Gastrocnemius medialis (tissue), 4 donors: ENCODE measurements around the gene RASD1. TPM values are rescaled to one million over a fixed set of nuclear protein-coding genes. Genes with fewer than 3 reads are reported as not detected.

ENCODE experiments used
- ATAC-seq, 2 donors: fragments of 150-250 bp; one replicate each; pipeline ENCODE4 v1.9.1; 2016
- DNase-seq, 2 donors: peaks; one replicate each; pipeline ENCODE4 v3.0.0-alpha.2; 2019
- H3K27ac ChIP-seq, 4 donors: fragments of 200-600 bp; sonication (generic); 1 replicate in 1 of 4; 2 replicates in 3 of 4; pipeline ENCODE4 v1.5.1; 2016 to 2018; ENCODE audit warnings: mild to moderate bottlenecking in 2 of 4, moderate library complexity in 1 of 4
- H3K27me3 ChIP-seq, 3 donors: fragments of 200-600 bp; sonication (generic) in 2 of 3; 1 replicate in 1 of 3; 2 replicates in 2 of 3; pipeline versions ENCODE4 v1.5.1 to v1.6.0; 2016 to 2019; ENCODE audit warnings: mild to moderate bottlenecking in 1 of 3, moderate library complexity in 1 of 3
- H3K36me3 ChIP-seq, 2 donors: fragments of 200-600 bp; sonication (generic) in 1 of 2; one replicate each; pipeline ENCODE4 v1.5.1; 2017 to 2018
- H3K4me1 ChIP-seq, 2 donors: fragments of 200-600 bp; sonication (generic) in 1 of 2; one replicate each; pipeline ENCODE4 v1.5.1; 2016 to 2017; ENCODE audit warnings: mild to moderate bottlenecking in 2 of 2
- H3K4me3 ChIP-seq, 4 donors: fragments of 200-600 bp; sonication (generic) in 3 of 4; 1 replicate in 1 of 4; 2 replicates in 3 of 4; pipeline ENCODE4 v1.5.1; 2016 to 2019; ENCODE audit warnings: mild to moderate bottlenecking in 2 of 4
- H3K9me3 ChIP-seq, 3 donors: fragments of 200-600 bp; sonication (generic) in 2 of 3; 1 replicate in 1 of 3; 2 replicates in 2 of 3; pipeline ENCODE4 v1.5.1; 2016 to 2019
- POLR2A ChIP-seq, 2 donors: fragments of 450-650 bp; IDR thresholded peaks; one replicate each; pipeline ENCODE4 v1.6.1; 2017; ENCODE audit warnings: antibody characterized with exemption in 2 of 2, mild to moderate bottlenecking in 2 of 2, moderate library complexity in 2 of 2
- in situ Hi-C, 4 donors: fragments of 200-750 bp; cut with MboI; loops; one replicate each; pipeline versions ENCODE4 v1.15.0 to v1.8.0; 2017; ENCODE audit warnings: low sequenced_read_pairs in 4 of 4
- intact Hi-C: fragments of 100-400 bp; cut with DNase I; formaldehyde crosslinking; loops from one replicate; pipeline ENCODE4 v1.15.1; 2023; ENCODE audit warnings: low total_unique reads
- total RNA-seq, 4 donors: library from RNA; depleted of rRNA; stranded (reverse); fragments of >200 nt; gene quantifications; one replicate each; pipeline versions ENCODE4 v1.1.0 to v1.2.3, GENCODE V29; 2016
- TF ChIP-seq, protein P1 (sequence below), 5 experiments: fragments of 450-650 bp in 3 of 5; fragments of 200-600 bp in 2 of 5; sonication (generic) in 2 of 5; IDR thresholded peaks in 4 of 5; conservative IDR thresholded peaks in 1 of 5; 1 replicate in 4 of 5; 2 replicates in 1 of 5; pipeline ENCODE4 v1.5.1; 2016 to 2019; ENCODE audit warnings: antibody characterized with exemption in 5 of 5, mild to moderate bottlenecking in 3 of 5, moderate library complexity in 3 of 5

RASD1 gene
- total RNA-seq, 4 donors from 2014 or later, result 61.3 to 264 (median 102) TPM

DNA sequence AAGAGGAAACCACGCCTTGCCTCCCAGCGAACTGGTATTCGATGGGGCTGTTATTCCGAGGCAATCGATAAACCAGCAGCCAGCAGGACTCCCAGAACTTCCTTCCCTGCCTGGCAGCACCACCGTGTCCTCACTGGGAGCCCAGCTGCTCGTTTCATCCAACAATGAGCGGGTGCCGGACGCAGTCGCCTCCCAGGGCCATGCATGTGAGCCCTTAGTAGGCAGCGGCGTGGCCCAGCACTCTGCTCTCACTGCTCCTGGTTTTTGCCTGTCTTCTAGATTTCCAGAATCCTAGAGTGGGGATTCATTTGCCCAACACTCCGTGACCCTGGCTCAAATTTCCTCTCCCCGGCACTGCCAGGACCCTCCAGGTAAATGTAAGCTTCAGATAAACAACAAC, 29.1 kb upstream of the RASD1 start:
- ATAC-seq, result no peak
- Histone ChIP-seq H3K4me3 (no peak overlapping the region), H3K9me3 (no peaks in the 10 kb centered on the region), H3K36me3 (no peaks in the 10 kb centered on the region), H3K4me1 (peaks cover 24 to 38% of the 10 kb centered on the region in 2 donors), H3K27ac (peak overlapping the region; percentile 86 to 97 (median 92)), H3K27me3 (no peaks in the 10 kb centered on the region)
- DNase-seq, result no peak
- intact Hi-C loops (no loop called here), in situ Hi-C loops (no loop called here)
- no peak for TF ChIP-seq POLR2A (IDR thresholded peaks at IDR 0.05)
- TF ChIP-seq, protein P1, sequence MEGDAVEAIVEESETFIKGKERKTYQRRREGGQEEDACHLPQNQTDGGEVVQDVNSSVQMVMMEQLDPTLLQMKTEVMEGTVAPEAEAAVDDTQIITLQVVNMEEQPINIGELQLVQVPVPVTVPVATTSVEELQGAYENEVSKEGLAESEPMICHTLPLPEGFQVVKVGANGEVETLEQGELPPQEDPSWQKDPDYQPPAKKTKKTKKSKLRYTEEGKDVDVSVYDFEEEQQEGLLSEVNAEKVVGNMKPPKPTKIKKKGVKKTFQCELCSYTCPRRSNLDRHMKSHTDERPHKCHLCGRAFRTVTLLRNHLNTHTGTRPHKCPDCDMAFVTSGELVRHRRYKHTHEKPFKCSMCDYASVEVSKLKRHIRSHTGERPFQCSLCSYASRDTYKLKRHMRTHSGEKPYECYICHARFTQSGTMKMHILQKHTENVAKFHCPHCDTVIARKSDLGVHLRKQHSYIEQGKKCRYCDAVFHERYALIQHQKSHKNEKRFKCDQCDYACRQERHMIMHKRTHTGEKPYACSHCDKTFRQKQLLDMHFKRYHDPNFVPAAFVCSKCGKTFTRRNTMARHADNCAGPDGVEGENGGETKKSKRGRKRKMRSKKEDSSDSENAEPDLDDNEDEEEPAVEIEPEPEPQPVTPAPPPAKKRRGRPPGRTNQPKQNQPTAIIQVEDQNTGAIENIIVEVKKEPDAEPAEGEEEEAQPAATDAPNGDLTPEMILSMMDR (IDR thresholded peaks at IDR 0.05 in 4 of 5, conservative IDR thresholded peaks at IDR 0.05 in 1 of 5), result no peak

DNA sequence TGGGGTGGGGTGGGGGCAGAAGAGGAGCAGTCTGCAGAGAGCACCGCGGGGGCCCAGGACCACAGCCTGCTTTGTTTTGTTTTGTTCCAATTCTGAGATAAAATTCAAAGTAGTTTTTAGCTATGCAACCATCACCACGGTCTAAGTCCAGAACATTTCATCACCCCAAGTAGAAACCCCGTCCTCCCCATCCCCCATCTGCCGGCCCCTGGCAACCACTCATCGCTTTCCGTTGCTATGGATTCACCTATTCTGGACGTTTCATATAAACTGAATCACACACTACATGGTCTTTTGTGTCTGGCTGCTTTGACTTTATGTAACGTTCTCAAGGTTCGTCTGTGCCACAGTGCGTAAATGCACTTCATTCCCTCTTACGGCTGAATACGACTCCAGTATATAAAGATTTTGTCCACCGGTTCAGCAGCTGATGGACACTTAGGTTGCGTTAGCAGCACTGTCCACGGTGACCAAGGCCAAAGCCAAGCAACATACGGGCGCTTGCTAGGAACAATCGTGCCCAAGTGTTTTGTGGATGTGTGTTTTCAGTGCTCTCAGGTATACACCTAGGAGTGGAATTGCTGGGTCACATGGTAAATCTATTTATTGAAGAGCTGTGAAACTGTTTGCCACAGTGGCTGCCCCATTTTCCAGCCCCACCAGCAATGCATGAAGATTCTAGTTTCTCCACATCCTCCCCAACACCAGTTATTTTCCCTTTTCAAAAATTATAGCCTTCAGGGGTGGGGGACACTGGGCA, 27.7 kb upstream of the RASD1 start:
- no peak for ATAC-seq
- in situ Hi-C loops (no loop called here), intact Hi-C loops (no loop called here)
- TF ChIP-seq, protein P1 (IDR thresholded peaks at IDR 0.05 in 4 of 5, conservative IDR thresholded peaks at IDR 0.05 in 1 of 5), result no peak
- TF ChIP-seq POLR2A (IDR thresholded peaks at IDR 0.05), result no peak
- peak overlapping the region in 3 of 4 donors; percentile 90 to 97 (median 95) for H3K27ac ChIP-seq
- H3K9me3 ChIP-seq, result no peaks in the 10 kb centered on the region
- H3K27me3 ChIP-seq, result no peaks in the 10 kb centered on the region
- peaks cover 24 to 35% of the 10 kb centered on the region in 2 donors for H3K4me1 ChIP-seq
- no peak overlapping the region for H3K4me3 ChIP-seq
- H3K36me3 ChIP-seq, result no peaks in the 10 kb centered on the region
- no peak for DNase-seq

DNA sequence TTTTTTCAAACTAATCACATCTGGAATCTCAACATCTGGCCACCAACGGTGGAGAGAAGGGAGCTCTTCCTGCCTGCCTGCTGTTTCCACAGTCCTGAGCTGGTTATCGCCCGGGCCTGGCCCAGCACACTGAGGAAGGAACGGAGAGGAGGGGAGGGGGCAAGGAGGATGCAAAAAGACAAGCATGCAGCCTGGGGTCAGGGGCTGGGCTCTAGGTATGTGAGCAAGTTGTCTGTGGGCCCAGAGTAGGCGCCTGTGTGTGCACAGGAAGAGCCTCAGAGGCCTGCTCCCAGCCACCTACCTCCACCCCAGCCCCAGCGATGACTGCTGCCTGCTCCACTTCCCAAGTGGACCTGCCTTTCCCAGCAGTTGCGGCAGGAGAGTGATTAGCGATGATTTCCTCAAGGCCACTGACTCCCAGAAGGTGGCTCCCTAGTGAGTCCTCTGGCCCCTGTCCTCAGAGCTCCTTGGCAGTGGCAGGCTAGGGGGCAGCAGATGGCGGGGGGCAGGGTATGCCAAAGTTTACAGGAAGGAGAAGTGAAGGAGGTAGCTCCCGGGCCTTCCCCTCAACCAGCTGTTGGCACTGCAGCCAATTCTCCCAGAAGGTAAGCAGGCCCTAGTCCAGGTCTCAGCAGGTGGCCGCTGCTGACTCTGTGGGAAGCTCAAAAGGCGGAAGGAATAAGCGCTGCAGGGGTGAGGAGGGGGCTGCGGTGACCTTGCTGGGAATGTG, 27.0 kb upstream of the RASD1 start:
- in situ Hi-C loops, result no loop called here
- intact Hi-C loops, result no loop called here
- no peaks in the 10 kb centered on the region for H3K36me3 ChIP-seq
- H3K27ac ChIP-seq, result peak overlapping the region in 2 of 4 donors; percentile 95 to 97
- peaks cover 22 to 27% of the 10 kb centered on the region in 2 donors for H3K4me1 ChIP-seq
- ATAC-seq (no peak), DNase-seq (no peak)
- TF ChIP-seq POLR2A (IDR thresholded peaks at IDR 0.05), result no peak
- TF ChIP-seq, protein P1 (IDR thresholded peaks at IDR 0.05 in 4 of 5, conservative IDR thresholded peaks at IDR 0.05 in 1 of 5), result no peak
- H3K9me3 ChIP-seq, result no peaks in the 10 kb centered on the region
- H3K4me3 ChIP-seq, result no peak overlapping the region
- no peaks in the 10 kb centered on the region for H3K27me3 ChIP-seq

DNA sequence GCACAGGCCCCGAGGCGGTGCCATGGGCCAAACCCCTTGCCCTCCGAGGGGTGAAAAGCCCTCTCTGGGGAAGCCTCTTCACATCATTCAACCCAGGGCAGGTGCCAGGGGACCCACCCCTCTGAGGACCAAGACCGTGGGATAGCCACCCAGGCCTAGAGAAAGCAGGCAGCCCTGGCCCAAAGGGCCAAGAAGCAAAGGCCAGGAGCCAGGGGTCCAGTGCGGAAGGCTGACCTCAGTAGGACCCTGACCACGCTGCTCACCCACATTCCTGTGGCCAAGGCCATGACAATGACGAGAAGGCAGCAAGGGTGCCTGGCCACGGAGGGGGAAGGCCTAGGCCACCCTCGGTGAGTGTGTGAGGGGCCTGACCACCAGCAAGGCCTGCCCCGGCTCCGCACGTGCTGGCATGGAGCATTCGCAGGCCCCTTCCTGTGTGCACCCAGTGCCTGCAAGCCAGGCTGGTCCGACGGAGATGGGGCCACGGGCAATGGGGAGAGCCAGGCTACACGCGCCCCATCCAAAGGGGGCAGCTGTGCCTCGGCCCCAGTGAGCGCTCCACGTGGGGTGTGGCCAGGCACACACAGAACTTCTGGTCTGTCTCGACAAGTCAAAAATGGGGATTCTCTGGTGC, 24.5 kb upstream of the RASD1 start:
- Histone ChIP-seq H3K4me3 (no peak overlapping the region), H3K36me3 (no peaks in the 10 kb centered on the region), H3K4me1 (peaks cover 3 to 8% of the 10 kb centered on the region in 2 donors), H3K27me3 (no peaks in the 10 kb centered on the region), H3K9me3 (no peaks in the 10 kb centered on the region), H3K27ac (no peak overlapping the region)
- ATAC-seq (no peak), DNase-seq (no peak)
- in situ Hi-C loops, result no loop called here
- intact Hi-C loops, result no loop called here
- TF ChIP-seq POLR2A (IDR thresholded peaks at IDR 0.05), result no peak

DNA sequence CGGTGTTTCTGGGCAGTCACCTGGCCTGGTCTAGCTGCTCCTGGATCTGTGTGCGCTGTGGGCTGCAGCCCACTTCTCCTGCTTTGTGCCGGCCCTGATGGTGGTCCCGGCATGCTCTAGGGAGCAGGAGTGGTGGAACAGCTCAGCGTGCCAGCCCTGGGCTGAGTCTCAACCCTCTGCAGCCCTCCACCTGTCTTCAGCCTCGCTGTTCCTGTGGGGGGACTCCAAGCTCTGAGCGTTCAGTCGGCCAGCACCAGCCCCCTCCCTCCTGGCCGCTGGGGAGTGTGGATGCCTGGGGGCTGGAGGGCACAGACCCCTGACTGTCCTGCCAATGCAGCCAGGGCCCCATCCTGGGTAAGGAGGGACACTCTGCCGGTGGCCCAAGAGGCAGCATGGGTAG, 23.7 kb upstream of the RASD1 start:
- ATAC-seq (no peak), DNase-seq (no peak)
- Histone ChIP-seq H3K9me3 (no peaks in the 10 kb centered on the region), H3K4me3 (no peak overlapping the region), H3K27ac (no peak overlapping the region), H3K36me3 (no peaks in the 10 kb centered on the region), H3K4me1 (no peaks in the 10 kb centered on the region), H3K27me3 (no peaks in the 10 kb centered on the region)
- intact Hi-C loops, result no loop called here
- TF ChIP-seq POLR2A (IDR thresholded peaks at IDR 0.05), result no peak
- TF ChIP-seq, protein P1 (IDR thresholded peaks at IDR 0.05 in 4 of 5, conservative IDR thresholded peaks at IDR 0.05 in 1 of 5), result no peak
- in situ Hi-C loops, result no loop called here
